GM19455 (cell line): ENCODE results near the gene CD86.

ENCODE experiments used
- ATAC-seq: cut with Tn5 transposase; IDR thresholded peaks from one replicate; pipeline ENCODE4 v1.9.1; 2021; ENCODE audit not compliant: unreplicated experiment

The CD86 gene

GRCh38 chr3:122091602-122092295, 36.6 kb downstream of the CD86 start:
- ATAC-seq = no peak

GRCh38 chr3:122092460-122093165, 37.5 kb downstream of the CD86 start:
- ATAC-seq = peak; percentile 43

- peak; percentile 56 for ATAC-seq
These were observed 39.0 kb downstream of the CD86 start for GRCh38 chr3:122094125-122094524.

- ATAC-seq = no peak
These were observed 39.5 kb downstream of the CD86 start for GRCh38 chr3:122094693-122095092.

- no peak for ATAC-seq
These were observed 42.0 kb downstream of the CD86 start for GRCh38 chr3:122097141-122097540.

- ATAC-seq = no peak
These were observed 43.4 kb downstream of the CD86 start for GRCh38 chr3:122098611-122099010.

- ATAC-seq = no peak
These were observed 44.1 kb downstream of the CD86 start for GRCh38 chr3:122099255-122099654.

- ATAC-seq = no peak
These were observed 44.9 kb downstream of the CD86 start for GRCh38 chr3:122100083-122100482.

GRCh38 chr3:122100591-122101463, 45.7 kb downstream of the CD86 start:
- ATAC-seq = peak; percentile 49

GRCh38 chr3:122101646-122102045, 46.5 kb downstream of the CD86 start:
- peak; percentile 47 for ATAC-seq

GRCh38 chr3:122102191-122102935, 47.2 kb downstream of the CD86 start:
- ATAC-seq = no peak

GRCh38 chr3:122103821-122104514, 48.8 kb downstream of the CD86 start:
- no peak for ATAC-seq

GRCh38 chr3:122104515-122105194, 49.5 kb downstream of the CD86 start:
- no peak for ATAC-seq

GRCh38 chr3:122105626-122106025, 50.5 kb downstream of the CD86 start:
- ATAC-seq = no peak

- ATAC-seq = no peak
These were observed 52.0 kb downstream of the CD86 start for GRCh38 chr3:122107171-122107570.

GRCh38 chr3:122111974-122112373, 56.8 kb downstream of the CD86 start:
- ATAC-seq = no peak

GRCh38 chr3:122112754-122113153, 57.6 kb downstream of the CD86 start:
- ATAC-seq = no peak

- no peak for ATAC-seq
These were observed 68.7 kb downstream of the CD86 start for GRCh38 chr3:122123850-122124249.

- no peak for ATAC-seq
These were observed 77.9 kb downstream of the CD86 start for GRCh38 chr3:122132949-122133540.
